Lung (tissue), 12 donors: ENCODE results near the gene CEP170. TPM values are rescaled to one million over a fixed set of nuclear protein-coding genes. Genes with fewer than 3 reads are reported as not detected.
"Not testable (repeated sequence)": the region's sequence is repeated elsewhere in the genome, so short reads cannot be mapped to it uniquely, and the experiment has no call there.

ENCODE experiments used
- ATAC-seq: fragments of 200-7000 bp; cut with Tn5 transposase; one replicate; pipeline ENCODE4 v1.9.1; 2020; ENCODE audit warnings: moderate number of reproducible peaks; ENCODE audit not compliant: insufficient read depth, low FRiP score
- DNase-seq, 3 donors: peaks; one replicate each; pipeline ENCODE4 v3.0.0-alpha.2; 2013 to 2017
- H3K27ac ChIP-seq, 2 donors: one replicate each; pipeline ENCODE4 v1.5.1; 2013; ENCODE audit warnings: mild to moderate bottlenecking in 2 of 2, moderate library complexity in 2 of 2, control low read depth in 1 of 2, inconsistent platforms in 1 of 2, low read depth in 1 of 2, low read length in 1 of 2
- H3K27me3 ChIP-seq, 3 donors: one replicate each; pipeline ENCODE4 v1.5.1; 2013; ENCODE audit warnings: low read length in 2 of 3; ENCODE audit not compliant: control insufficient read depth in 3 of 3, insufficient read depth in 3 of 3
- H3K36me3 ChIP-seq, 4 donors: one replicate each; pipeline ENCODE4 v1.5.1; 2013; ENCODE audit warnings: low read length in 4 of 4, mild to moderate bottlenecking in 1 of 4, moderate library complexity in 1 of 4; ENCODE audit not compliant: control insufficient read depth in 4 of 4, insufficient read depth in 4 of 4
- H3K4me1 ChIP-seq, 5 donors: one replicate each; pipeline ENCODE4 v1.5.1; 2013; ENCODE audit warnings: low read length in 5 of 5, mild to moderate bottlenecking in 2 of 5, moderate library complexity in 1 of 5; ENCODE audit not compliant: control insufficient read depth in 5 of 5, insufficient read depth in 5 of 5
- H3K4me3 ChIP-seq: one replicate; pipeline ENCODE4 v1.5.1; 2013; ENCODE audit warnings: mild to moderate bottlenecking, control low read depth, moderate library complexity
- H3K9ac ChIP-seq, 2 donors: one replicate each; pipeline ENCODE4 v1.5.1; 2013; ENCODE audit warnings: low read length in 2 of 2, control low read depth in 1 of 2; ENCODE audit not compliant: insufficient read depth in 1 of 2
- H3K9me3 ChIP-seq, 4 donors: one replicate each; pipeline ENCODE4 v1.5.1; 2013; ENCODE audit warnings: low read length in 3 of 4, mild to moderate bottlenecking in 1 of 4, moderate library complexity in 1 of 4; ENCODE audit not compliant: control insufficient read depth in 4 of 4, insufficient read depth in 3 of 4
- CTCF ChIP-seq: IDR thresholded peaks from 2 replicates; pipeline ENCODE4 v1.5.1; 2012; ENCODE audit warnings: mild to moderate bottlenecking; ENCODE audit errors: control extremely low read depth, extremely low read depth
- WGBS, 2 donors: extraction: QIAGEN DNeasy Blood & Tissue Kit; methylation state at CpG; one replicate each; pipeline ENCODE4 v1.1.7; 2013; 5-methylcytosine and 5-hydroxymethylcytosine counted together
- polyA plus RNA-seq, 2 donors: library from polyadenylated mRNA; stranded (reverse); fragments of 200-250 nt; gene quantifications; one replicate each; pipeline ENCODE4 v1.2.1, GENCODE V29; 2013
- total RNA-seq, 2 donors: library from RNA; depleted of rRNA in 1 of 2; stranded (reverse); fragments of >200 nt in 1 of 2; gene quantifications; one replicate each; pipeline ENCODE4 v1.2.1, GENCODE V29; 2014 to 2021
- donor health status: control.
- donor health status: control.
- donor health status: Bipolar disorder and iron deficiency.
- donor health status: healthy.
- donor health status: DM: yes; HTN: yes; CAD: no.

Gene CEP170
- total and polyA plus RNA-seq, 4 donors, result 24.2 to 113 (median 55.8) TPM

- Histone ChIP-seq H3K4me3 (no peak overlapping the region), H3K27me3 (no peaks in the 10 kb centered on the region), H3K9me3 (no peaks in the 10 kb centered on the region), H3K4me1 (peaks cover 0 to 7% (median 0%) of the 10 kb centered on the region in 5 donors), H3K27ac (no peak overlapping the region), H3K9ac (no peak overlapping the region), H3K36me3 (peaks cover 3 to 22% (median 8%) of the 10 kb centered on the region in 4 donors)
- WGBS, 2 donors, result 89 to 90% methylated on average over 2 of the region's 2 CpGs
- ATAC-seq, result no peak
- no peak for DNase-seq
- TF ChIP-seq CTCF, result no peak
Observed at GRCh38 chr1:243217349-243217748, 37.7 kb downstream of the CEP170 start.

GRCh38 chr1:243216741-243217140 lies 38.3 kb downstream of the CEP170 start:
- H3K9ac ChIP-seq, result no peak overlapping the region
- H3K4me1 ChIP-seq, result peaks cover 0 to 7% (median 0%) of the 10 kb centered on the region in 5 donors
- whole genome bisulfite sequencing, 2 donors, result 90 to 96% methylated on average over 2 of the region's 2 CpGs
- DNase-seq (no peak), ATAC-seq (no peak)
- H3K4me3 ChIP-seq, result no peak overlapping the region
- H3K9me3 ChIP-seq, result no peaks in the 10 kb centered on the region
- peaks cover 3 to 22% (median 8%) of the 10 kb centered on the region in 4 donors for H3K36me3 ChIP-seq
- no peaks in the 10 kb centered on the region for H3K27me3 ChIP-seq
- no peak for TF ChIP-seq CTCF
- no peak overlapping the region for H3K27ac ChIP-seq

- not testable (repeated sequence) for H3K4me3 ChIP-seq, H3K4me1 ChIP-seq, ATAC-seq, H3K9me3 ChIP-seq, H3K27me3 ChIP-seq, DNase-seq, H3K9ac ChIP-seq, H3K27ac ChIP-seq
- WGBS, 2 donors, result 88 to 89% methylated on average over 11 of the region's 12 CpGs
- peaks cover 0 to 11% (median 2%) of the 10 kb centered on the region in 4 donors for H3K36me3 ChIP-seq
Observed at GRCh38 chr1:243215276-243215875, 39.7 kb downstream of the CEP170 start.

GRCh38 chr1:243213045-243213787 lies 41.9 kb downstream of the CEP170 start:
- 78% methylated on average over 4 of the region's 4 CpGs for WGBS, 2 donors
- Histone ChIP-seq H3K9me3 (no peaks in the 10 kb centered on the region), H3K4me3 (no peak overlapping the region), H3K9ac (no peak overlapping the region), H3K27me3 (no peaks in the 10 kb centered on the region), H3K36me3 (peaks cover 0 to 9% (median 1%) of the 10 kb centered on the region in 4 donors), H3K27ac (no peak overlapping the region), H3K4me1 (peaks cover 0 to 4% (median 0%) of the 10 kb centered on the region in 5 donors)
- no peak for TF ChIP-seq CTCF
- ATAC-seq, result peak; percentile 48
- peak in 1 of 3 donors; percentile 17 for DNase-seq

GRCh38 chr1:243211984-243212383 lies 43.1 kb downstream of the CEP170 start:
- ATAC-seq, result not testable (repeated sequence)
- WGBS, 2 donors, result 40 to 67% methylated on average over 2 of the region's 3 CpGs

GRCh38 chr1:243205026-243205501 lies 50.0 kb downstream of the CEP170 start:
- H3K9ac ChIP-seq, H3K27ac ChIP-seq: not testable (repeated sequence)

More at GRCh38 chr1:243211984-243212383, 43.1 kb downstream of the CEP170 start:
- H3K27ac ChIP-seq, H3K9ac ChIP-seq, H3K9me3 ChIP-seq, H3K4me3 ChIP-seq, H3K36me3 ChIP-seq, H3K27me3 ChIP-seq, H3K4me1 ChIP-seq: not testable (repeated sequence)
- DNase-seq, result peak in 1 of 3 donors; percentile 26

More at GRCh38 chr1:243205026-243205501, 50.0 kb downstream of the CEP170 start:
- not testable (repeated sequence) for DNase-seq, H3K9me3 ChIP-seq, H3K4me1 ChIP-seq, H3K4me3 ChIP-seq, H3K27me3 ChIP-seq, H3K36me3 ChIP-seq
- ATAC-seq, result peak; percentile 53
- 92 to 97% methylated on average over 3 of the region's 3 CpGs for WGBS, 2 donors
